ENCODE results near the gene NELL1.

GRCh38 chr11:21410513-21410912 is 741.1 kb downstream of the NELL1 start:
- TF ChIP-seq, protein P1, sequence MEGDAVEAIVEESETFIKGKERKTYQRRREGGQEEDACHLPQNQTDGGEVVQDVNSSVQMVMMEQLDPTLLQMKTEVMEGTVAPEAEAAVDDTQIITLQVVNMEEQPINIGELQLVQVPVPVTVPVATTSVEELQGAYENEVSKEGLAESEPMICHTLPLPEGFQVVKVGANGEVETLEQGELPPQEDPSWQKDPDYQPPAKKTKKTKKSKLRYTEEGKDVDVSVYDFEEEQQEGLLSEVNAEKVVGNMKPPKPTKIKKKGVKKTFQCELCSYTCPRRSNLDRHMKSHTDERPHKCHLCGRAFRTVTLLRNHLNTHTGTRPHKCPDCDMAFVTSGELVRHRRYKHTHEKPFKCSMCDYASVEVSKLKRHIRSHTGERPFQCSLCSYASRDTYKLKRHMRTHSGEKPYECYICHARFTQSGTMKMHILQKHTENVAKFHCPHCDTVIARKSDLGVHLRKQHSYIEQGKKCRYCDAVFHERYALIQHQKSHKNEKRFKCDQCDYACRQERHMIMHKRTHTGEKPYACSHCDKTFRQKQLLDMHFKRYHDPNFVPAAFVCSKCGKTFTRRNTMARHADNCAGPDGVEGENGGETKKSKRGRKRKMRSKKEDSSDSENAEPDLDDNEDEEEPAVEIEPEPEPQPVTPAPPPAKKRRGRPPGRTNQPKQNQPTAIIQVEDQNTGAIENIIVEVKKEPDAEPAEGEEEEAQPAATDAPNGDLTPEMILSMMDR (IDR thresholded peaks at IDR 0.05): no peak
- TF ChIP-seq POLR2A (IDR thresholded peaks at IDR 0.05): no peak
